Keratinocyte (primary cell): ENCODE results near the gene CNNM1. TPM values are rescaled to one million over a fixed set of nuclear protein-coding genes. Genes with fewer than 3 reads are reported as not detected.

Experiments used
- DNase-seq: peaks from one replicate; pipeline ENCODE4 v3.0.0-alpha.2; 2011; ENCODE audit warnings: low read depth, missing footprints, low spot score
- FAIRE-seq: peaks from 2 replicates; lab custom pipeline; 2011; peaks lifted over from hg19 to GRCh38; lab: Jason Lieb, UNC
- H2AFZ ChIP-seq: 2 replicates; pipeline ENCODE4 v1.6.0; 2012; ENCODE audit warnings: low read length, control low read depth, inconsistent platforms; ENCODE audit not compliant: control insufficient read depth
- H3K27ac ChIP-seq: 2 replicates; pipeline ENCODE4 v1.5.1; 2011; ENCODE audit warnings: low read length; ENCODE audit not compliant: control insufficient read depth, insufficient read depth
- H3K27me3 ChIP-seq: 3 replicates; pipeline ENCODE4 v1.6.0; 2011; ENCODE audit warnings: low read length; ENCODE audit not compliant: control insufficient read depth, insufficient read depth; ENCODE audit errors: extremely low read depth
- H3K36me3 ChIP-seq, 2 experiments: 2 replicates in 1 of 2; 3 replicates in 1 of 2; pipeline ENCODE4 v1.5.1; 2011; ENCODE audit warnings: low read length in 2 of 2, mild to moderate bottlenecking in 1 of 2; ENCODE audit not compliant: control insufficient read depth in 2 of 2, insufficient read depth in 2 of 2; ENCODE audit errors: extremely low read depth in 1 of 2
- H3K4me1 ChIP-seq: 3 replicates; pipeline ENCODE4 v1.5.1; 2011; ENCODE audit warnings: low read length; ENCODE audit not compliant: control insufficient read depth, insufficient read depth; ENCODE audit errors: extremely low read depth
- H3K4me2 ChIP-seq: 3 replicates; pipeline ENCODE4 v1.6.0; 2011; ENCODE audit warnings: low read depth, low read length; ENCODE audit not compliant: control insufficient read depth, insufficient read depth; ENCODE audit errors: extremely low read depth
- H3K4me3 ChIP-seq, 3 experiments: fragments of 200-600 bp in 1 of 3; sonication (generic) in 1 of 3; 2 replicates in 2 of 3; 3 replicates in 1 of 3; pipeline ENCODE4 v1.5.1; 2011 to 2016; ENCODE audit warnings: low read length in 3 of 3, mild to moderate bottlenecking in 3 of 3, control low read depth in 2 of 3, inconsistent platforms in 1 of 3, low read depth in 1 of 3, mixed read lengths in 1 of 3, mixed run types in 1 of 3, moderate library complexity in 1 of 3; ENCODE audit not compliant: control insufficient read depth in 2 of 3, insufficient read depth in 2 of 3; ENCODE audit errors: extremely low read depth in 1 of 3
- H3K79me2 ChIP-seq: 2 replicates; pipeline ENCODE4 v1.6.0; 2012; ENCODE audit warnings: low read length; ENCODE audit not compliant: control insufficient read depth, insufficient read depth
- H3K9ac ChIP-seq: 3 replicates; pipeline ENCODE4 v1.6.0; 2011; ENCODE audit warnings: low read length; ENCODE audit not compliant: control insufficient read depth, insufficient read depth; ENCODE audit errors: extremely low read depth
- H3K9me1 ChIP-seq: 3 replicates; pipeline ENCODE4 v1.6.0; 2011; ENCODE audit warnings: low read length; ENCODE audit not compliant: control insufficient read depth, insufficient read depth; ENCODE audit errors: extremely low read depth
- H3K9me3 ChIP-seq: 2 replicates; pipeline ENCODE4 v1.5.1; 2012; ENCODE audit warnings: low read depth, low read length; ENCODE audit not compliant: control insufficient read depth
- H4K20me1 ChIP-seq: 3 replicates; pipeline ENCODE4 v1.6.0; 2011; ENCODE audit warnings: low read length; ENCODE audit not compliant: control insufficient read depth, insufficient read depth; ENCODE audit errors: extremely low read depth
- EZH2 ChIP-seq: IDR thresholded peaks from one replicate; pipeline ENCODE4 v1.6.1; 2012; ENCODE audit warnings: inconsistent platforms, mild to moderate bottlenecking, low read length, moderate library complexity
- dilution Hi-C: fragments of 300-500 bp; cut with MboI; formaldehyde crosslinking; loops from one replicate; pipeline ENCODE4 v1.7.0; 2020; ENCODE audit warnings: low sequenced_read_pairs; ENCODE audit not compliant: extremely low pct_ligation_motif_present
- polyA plus RNA-seq, 5 experiments: library from polyadenylated mRNA; depleted of rRNA in 3 of 5; stranded (reverse) in 3 of 5; stranded (forward) in 1 of 5; unstranded in 1 of 5; fragments of >200 nt; gene quantifications; 1 replicate in 1 of 5; 2 replicates in 3 of 5; 3 replicates in 1 of 5; pipeline versions ENCODE4 v1.2.1 to v1.2.3, GENCODE V29; 2011 to 2012; ENCODE audit warnings: missing spikeins in 2 of 5, low read depth in 1 of 5, low replicate concordance in 1 of 5
- TF ChIP-seq, protein P1 (sequence below), 3 experiments: IDR thresholded peaks in 1 of 3; conservative IDR thresholded peaks in 1 of 3; optimal IDR thresholded peaks in 1 of 3; 2 replicates in 2 of 3; 3 replicates in 1 of 3; pipeline versions ENCODE3 to v1.5.1; 2011; ENCODE audit warnings: low read length in 3 of 3, mild to moderate bottlenecking in 3 of 3, moderate library complexity in 2 of 3, control low read depth in 1 of 3, inconsistent platforms in 1 of 3; ENCODE audit not compliant: insufficient read depth in 2 of 3; ENCODE audit errors: extremely low read depth in 1 of 3

The CNNM1 gene
- polyA plus RNA-seq, 1 donor (not counting 4 experiments of a cell fraction or from before 2014, with no cell fraction given) = 0.83 TPM

DNA sequence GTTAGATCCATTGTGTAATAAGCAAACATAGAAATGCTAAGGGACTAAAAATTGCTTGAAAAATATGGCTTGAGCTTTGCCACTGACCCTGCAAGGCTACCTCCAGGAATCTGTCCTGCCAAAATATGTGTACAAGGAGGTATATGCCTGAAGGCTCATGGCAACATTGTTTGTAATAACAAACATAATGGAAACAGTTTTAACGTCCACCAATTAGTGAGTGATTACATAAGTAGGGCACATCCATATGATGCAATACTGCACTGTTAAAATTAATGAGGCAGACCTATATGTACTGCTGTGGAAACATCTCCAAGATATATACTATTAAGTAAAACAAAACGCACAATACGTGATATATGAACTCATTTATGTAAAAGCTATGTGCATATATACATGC, 114.3 kb downstream of the CNNM1 start:
- no peaks in the 10 kb centered on the region for H3K9me1 ChIP-seq
- H3K4me3 ChIP-seq = no peak overlapping the region
- H2AFZ ChIP-seq = no peak overlapping the region
- H3K36me3 ChIP-seq = no peaks in the 10 kb centered on the region
- no peak for TF ChIP-seq EZH2
- TF ChIP-seq, protein P1, sequence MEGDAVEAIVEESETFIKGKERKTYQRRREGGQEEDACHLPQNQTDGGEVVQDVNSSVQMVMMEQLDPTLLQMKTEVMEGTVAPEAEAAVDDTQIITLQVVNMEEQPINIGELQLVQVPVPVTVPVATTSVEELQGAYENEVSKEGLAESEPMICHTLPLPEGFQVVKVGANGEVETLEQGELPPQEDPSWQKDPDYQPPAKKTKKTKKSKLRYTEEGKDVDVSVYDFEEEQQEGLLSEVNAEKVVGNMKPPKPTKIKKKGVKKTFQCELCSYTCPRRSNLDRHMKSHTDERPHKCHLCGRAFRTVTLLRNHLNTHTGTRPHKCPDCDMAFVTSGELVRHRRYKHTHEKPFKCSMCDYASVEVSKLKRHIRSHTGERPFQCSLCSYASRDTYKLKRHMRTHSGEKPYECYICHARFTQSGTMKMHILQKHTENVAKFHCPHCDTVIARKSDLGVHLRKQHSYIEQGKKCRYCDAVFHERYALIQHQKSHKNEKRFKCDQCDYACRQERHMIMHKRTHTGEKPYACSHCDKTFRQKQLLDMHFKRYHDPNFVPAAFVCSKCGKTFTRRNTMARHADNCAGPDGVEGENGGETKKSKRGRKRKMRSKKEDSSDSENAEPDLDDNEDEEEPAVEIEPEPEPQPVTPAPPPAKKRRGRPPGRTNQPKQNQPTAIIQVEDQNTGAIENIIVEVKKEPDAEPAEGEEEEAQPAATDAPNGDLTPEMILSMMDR (optimal IDR thresholded peaks at IDR 0.05 in 1 of 3, IDR thresholded peaks at IDR 0.05 in 1 of 3, conservative IDR thresholded peaks at IDR 0.05 in 1 of 3; ENCODE audit: extremely low read depth in 1 of 3, insufficient read depth in 2 of 3, low read length in 3 of 3) = no peak
- H4K20me1 ChIP-seq = no peaks in the 10 kb centered on the region
- dilution Hi-C loops = loop anchor here (25.0 kb wide), 1 partner anchor 169 kb away; the partner anchor contains the start of gene SLC25A28
- no peak for DNase-seq
- FAIRE-seq = no peak
- H3K4me2 ChIP-seq = no peak overlapping the region
- H3K4me1 ChIP-seq = no peaks in the 10 kb centered on the region
- H3K27ac ChIP-seq = no peak overlapping the region
- no peaks in the 10 kb centered on the region for H3K9me3 ChIP-seq
- H3K79me2 ChIP-seq = no peaks in the 10 kb centered on the region
- peaks cover 7% of the 10 kb centered on the region for H3K27me3 ChIP-seq
- no peak overlapping the region for H3K9ac ChIP-seq

Other genes starting within 250 kb of the CNNM1 start
- 0.01 TPM in 1 of 3 replicates, not detected in the others for gene HPSE2, start 93.5 kb upstream of the CNNM1 start, polyA plus RNA-seq
- 27.0 to 33.3 TPM (median 30.9 TPM) in 3 replicates for gene GOT1, start 101.3 kb downstream of the CNNM1 start, polyA plus RNA-seq
- not detected in 3 replicates for gene NKX2-3, start 203.6 kb downstream of the CNNM1 start, polyA plus RNA-seq